CD4-positive, alpha-beta T cell treated with Interleukin-17A for 1 hour (primary cell): Measurements from ENCODE around the gene OBP2B.
"Not testable (repeated sequence)": the region's sequence is repeated elsewhere in the genome, so short reads cannot be mapped to it uniquely, and the experiment has no call there.

ENCODE experiments used
- DNase-seq: peaks from one replicate; pipeline ENCODE4 v3.0.0-alpha.2; 2020

OBP2B gene

DNA sequence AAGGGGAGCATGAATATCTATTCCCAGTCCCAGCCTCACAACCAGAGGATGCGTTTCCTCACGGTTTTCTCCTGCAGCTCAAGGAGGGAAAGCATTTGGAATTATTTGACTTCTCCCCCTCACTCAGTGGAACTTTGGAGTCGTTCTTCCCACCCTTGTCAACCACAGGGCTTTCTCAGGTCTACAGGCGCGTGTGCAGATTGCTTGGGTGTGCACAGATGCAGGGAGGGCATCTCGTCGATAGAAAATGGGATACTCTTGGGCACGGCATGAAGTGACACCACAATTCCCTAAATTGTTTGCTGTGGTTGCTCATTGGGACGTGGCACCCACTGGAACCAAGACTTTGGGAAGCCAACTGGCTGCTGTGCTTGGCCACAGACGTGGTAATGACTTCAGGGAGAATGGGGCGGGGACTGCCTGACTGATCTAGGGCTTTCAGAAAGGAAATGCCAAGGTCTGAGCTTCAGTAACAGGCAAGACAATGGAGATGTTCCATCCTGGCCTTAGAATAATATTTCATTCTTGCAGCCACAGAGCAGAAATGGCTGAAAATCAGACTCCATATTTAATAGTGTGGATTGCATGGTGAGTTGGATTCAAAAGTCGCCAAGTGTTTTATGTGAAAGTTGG is 12.2 kb upstream of the OBP2B start:
- DNase-seq: no peak

DNA sequence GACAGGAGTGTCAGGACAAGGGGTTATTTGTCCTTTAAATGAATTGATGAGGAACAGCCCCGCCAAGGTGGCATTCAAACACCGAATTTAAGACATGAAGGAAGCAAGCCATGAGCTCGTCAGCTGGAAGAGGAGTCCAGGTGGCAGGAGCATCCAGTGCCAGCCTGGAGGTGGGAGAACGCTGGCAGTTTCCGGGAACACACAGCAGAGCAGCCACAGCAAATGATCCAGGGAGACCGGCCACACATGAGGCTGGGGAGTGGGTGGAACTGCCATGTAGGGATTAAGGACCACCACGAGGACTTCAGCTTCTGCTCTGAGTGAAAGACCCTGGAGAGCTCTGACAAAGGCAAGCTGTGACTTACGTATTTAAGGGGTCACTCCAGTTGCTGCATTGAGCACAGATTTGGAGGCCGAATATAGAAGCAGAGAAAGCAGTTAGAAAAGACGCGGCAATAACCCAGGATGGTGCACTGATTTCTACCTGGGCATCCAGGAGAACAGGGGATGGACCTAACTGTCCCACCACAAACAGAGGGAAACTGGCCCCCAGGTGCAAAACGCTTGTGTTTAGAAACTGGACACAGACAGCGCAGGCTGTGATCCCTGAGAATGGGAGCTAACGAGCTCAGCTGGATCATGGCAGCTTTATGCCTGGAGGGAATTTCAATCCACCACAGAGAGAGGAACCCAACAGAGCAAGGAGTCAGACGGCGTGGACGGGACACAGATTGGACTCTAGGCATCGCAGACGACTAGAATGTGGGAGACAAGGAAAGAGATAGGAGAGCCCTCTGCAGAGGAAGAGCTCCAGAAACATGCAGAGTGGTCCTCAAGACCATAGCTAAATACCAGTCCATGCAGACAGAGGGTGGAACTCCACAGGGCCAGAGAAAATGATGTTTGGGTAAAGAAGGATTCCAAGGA is 9.3 kb upstream of the OBP2B start:
- not testable (repeated sequence) for DNase-seq

DNA sequence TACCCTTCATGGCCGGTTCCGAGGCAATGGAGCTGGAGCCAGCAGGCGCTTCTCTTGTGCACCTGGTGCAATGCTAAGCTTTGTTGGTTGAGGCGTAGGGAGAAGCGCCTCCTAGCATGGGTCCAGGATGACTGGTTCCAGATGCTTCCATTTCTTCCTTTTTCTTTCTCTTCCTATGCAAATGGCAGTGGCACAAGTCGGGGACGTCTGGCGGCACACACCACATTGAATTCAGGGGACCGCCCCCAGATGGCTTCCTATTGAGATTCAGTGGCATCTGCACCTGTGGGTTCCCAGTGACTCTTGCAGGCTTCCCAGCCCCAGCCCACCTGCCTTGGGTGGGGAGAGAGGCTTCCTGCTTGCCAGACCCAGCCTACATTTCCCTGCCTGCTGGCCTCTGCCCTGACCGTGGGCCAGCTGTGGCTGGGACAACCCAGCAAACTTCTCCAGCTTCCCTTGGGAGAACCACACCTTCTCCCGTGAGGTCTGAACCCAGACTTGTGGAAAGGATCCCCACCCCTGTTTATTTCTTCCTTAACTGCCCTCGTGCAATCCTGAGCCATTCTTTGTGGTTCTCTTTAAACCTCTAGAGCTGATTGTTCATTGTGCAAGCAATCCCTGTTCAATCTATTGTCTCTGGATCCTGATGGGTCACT is 8.4 kb upstream of the OBP2B start:
- not testable (repeated sequence) for DNase-seq

DNA sequence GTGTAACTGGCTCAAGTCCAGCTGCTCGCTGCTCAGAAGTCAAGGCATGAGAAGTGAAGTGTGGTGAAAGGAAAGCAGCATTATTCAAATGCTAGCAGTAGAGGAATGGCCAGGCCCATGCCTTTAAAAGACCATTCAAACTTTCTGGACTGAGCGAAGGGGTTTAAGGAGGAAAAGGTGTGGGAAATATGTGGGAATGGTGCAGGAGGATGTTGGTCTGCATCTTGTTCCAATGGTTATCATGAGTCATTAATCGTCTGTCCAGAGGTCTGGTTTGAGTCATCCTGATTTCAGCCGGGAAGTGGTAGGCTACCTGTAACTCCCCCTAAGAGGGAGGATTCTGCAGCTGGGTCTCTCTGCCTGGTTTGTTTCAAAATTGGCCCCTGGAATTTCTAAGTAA is 5.2 kb upstream of the OBP2B start:
- not testable (repeated sequence) for DNase-seq

DNA sequence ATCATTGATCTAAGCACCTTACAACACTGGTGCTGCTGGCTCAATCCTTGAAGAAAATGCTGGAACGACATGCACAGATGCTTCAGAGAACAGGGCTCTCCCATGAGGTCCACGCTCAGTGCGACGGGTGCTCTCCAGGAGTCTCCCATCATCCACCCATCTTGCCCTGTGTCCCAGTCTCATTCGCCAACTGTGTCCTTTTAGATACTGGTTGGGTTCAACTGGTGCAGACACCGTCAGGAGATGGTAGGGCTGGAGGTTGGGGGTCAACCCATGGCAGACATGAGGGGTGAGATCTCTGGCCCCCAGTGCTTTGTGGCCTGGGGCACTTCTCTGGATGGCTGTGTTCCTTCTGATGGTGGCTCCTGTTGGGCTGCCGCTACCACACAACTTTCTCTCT is 1.6 kb upstream of the OBP2B start:
- no peak for DNase-seq

DNA sequence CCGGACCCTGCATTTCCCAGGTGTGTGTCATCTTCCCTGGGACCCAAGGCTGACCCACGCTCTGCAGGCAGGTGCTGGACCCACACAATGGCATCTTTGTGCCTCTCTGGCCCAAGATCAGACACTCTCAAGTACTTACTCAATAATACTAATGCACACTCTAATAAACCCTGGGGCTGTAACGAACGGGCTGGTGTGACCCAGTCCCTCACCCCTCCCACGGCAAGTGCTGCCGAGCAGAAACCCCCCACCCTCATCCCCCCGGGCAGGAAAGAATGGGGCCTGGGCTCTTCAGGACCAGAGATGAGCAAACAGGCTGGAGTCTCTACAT is 1.1 kb upstream of the OBP2B start:
- DNase-seq: no peak

DNA sequence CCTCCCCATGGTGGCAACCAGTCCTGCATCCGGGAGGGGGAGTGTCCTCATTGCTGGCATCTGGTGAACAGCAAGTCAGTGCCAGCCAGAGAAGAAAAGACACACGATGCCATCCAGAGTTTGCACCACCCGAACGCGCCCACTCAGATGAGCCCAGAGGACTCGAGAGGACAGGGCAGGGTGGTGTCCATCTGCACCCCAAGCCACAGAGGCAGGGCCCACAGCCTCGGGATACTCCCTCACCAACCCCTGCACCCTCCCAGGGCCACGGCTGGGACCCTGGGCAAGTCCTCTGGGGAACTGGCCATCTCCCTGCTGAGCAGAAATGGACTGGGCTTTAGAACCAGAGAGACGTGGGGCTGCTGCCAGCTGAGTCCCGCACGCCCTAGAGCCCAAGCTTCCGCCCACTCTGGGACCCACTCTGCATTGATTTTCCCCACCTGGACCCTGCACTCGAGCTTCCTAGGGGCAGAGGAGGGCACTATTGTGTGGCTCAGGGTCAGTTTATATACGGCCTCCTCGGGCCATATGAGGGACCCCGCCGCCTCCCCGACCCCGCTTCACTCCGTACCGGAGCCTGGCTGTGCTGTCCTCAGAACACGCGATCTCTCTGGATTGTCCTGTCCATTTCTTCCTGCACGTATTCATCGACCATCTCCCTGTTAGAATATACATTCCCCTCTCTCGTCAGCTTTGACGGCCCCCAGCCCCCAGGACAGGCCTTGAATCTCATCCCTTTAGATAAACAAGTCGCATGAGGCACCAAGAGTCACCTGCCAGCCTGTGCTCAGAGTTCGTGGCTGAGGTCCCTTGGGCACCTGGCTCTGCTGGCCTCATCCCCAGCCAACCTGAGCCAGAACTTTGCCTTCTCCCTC is 514 bp upstream of the OBP2B start:
- not testable (repeated sequence) for DNase-seq

DNA sequence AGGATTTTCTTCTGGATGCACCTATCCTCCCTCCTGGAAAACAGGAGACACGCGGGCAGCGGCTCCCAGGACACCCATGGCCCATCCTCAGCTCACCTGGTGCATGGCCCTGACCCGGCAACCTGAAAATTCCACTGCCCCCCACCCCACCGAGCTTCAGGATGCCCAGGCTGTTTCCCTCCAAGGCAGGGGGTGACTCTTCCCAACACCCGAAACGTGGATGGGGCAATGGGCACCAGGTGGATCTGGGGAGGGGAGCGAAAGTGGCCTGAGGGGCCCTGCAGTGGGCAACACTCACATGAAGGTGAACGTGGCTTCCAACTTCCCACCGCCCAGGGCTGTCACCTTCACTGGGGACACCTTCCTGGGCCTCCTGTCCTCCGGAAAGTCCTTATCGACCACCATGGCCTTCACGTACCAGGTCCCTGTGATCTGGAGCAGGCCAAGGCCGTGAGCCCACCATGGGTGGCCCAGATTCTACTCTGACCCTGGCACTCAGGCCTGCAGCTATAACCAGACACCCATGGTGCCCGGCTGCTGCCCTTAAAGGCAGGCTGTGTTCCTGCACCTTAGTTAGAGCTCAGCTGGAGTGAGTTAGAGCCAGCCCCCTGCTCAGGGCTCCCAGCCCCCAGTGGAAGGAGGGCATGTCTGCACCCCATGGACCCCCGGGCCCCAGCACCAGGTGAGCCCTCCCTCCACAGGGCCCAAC is 725 bp downstream of the OBP2B start:
- DNase-seq: not testable (repeated sequence)

DNA sequence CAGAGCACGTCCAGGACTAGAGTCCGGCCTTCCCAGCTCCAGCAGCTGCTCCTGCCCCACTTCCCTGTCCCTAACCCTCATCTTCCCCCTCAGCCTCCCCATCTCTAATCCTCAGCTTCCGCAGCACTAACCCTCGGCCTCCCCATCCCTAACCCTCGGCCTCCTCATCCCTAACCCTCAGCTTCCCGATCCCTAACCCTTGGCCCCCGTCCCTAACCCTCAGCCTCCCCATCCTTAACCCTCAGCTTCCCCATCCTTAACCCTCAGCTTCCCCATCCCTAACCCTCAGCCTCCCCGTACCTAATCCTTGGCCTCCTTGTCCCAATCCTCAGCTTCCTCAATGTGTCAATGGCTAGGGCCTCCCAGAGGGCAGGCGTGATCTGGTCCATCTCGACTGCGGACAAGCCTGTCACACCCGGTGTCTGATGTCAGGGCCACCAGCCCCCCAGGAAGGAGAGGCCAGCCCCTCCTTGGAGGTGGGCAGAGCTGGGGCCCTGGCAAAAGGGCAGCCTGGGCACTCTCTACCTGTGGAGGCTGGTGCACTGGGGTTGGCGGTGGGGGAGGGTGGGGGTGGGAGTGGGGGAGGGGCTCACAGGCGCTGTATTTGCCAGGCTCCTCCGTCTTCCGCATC is 1.4 kb downstream of the OBP2B start:
- no peak for DNase-seq

DNA sequence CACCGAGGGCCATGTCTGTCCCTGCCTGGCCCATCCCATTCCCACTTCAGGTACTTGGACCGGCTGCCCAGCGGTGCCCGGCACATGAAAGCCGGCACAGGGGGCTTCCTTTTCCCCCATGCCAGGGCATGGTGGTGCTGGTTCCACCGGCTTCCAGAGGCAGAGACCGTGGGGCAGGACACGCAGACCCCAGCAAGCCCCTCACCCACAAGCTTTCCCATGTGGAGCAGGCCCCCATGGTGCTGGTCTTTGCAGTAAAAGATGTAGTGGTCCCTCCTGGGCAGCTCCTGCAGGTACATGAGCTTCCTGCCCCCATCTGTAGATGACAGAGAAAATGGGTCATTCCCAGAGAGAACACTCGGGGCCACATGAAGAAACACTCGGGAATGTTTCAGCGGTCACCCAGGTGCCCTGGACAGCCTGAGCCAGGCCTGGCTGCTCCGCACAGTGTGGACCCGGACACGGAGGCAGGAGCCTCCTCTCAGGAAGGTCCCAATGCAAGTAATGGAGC is 2.0 kb downstream of the OBP2B start:
- no peak for DNase-seq

DNA sequence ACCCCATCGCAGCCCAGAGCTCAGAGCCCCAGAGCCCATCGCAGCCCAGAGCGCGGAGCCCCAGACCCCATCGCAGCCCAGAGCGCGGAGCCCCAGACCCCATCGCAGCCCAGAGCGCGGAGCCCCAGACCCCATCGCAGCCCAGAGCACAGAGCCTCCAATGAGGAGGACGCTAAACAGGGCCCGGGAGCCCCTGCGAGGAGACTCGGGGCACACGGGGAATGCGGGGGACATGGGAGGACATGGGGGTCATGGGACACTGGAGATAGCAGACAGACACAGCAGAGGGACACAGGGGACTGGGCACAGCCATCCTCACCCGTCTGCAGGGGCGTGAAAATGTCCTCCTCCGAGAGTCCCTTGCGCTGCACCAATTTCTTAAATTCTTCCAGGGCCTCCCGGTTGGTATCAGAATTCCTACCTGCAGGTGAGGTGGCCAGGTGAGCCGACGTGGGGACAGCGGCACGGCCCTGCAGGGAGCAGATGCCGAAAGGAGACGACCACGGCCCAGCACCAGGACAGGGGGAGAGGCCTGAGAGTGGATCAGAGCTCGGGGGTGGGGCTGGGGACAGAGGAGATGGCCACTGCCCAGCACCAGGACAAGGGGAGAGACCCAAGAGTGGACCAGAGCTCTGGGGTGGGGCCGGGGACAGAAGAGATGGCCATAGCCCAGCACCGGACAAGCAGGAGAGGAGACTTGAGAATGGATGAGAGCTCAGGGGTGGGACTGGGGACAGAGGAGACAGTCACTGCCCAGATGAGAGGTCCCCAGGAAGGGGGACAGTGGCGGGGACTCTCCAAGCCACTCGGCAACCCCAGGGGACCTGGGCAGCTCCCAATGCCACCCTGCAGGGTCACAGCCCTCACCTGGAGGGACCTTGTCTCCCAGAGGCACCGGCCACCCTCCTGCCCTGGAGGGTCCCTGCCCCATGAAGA is 2.8 kb downstream of the OBP2B start:
- DNase-seq: no peak

DNA sequence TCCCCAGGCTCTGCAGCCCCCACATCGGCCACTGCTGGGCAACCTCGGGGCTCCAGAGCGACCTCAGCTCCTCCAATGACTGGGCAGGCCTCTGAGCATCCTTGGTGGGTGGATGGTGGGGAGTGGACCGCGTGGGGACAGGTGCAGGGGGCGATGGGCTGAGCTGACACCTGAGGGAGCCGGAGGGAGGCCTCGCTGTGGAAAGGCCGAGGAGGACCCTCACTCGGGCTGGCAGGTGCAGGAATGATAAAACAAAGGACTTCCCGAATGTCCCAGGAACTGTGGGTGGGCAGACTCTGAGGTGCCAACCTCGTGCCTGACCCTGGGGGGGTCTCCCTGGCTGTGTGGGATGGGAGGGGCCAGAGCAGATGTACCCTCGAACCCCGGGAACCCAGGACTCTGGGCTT is 3.6 kb downstream of the OBP2B start:
- DNase-seq: not testable (repeated sequence)

DNA sequence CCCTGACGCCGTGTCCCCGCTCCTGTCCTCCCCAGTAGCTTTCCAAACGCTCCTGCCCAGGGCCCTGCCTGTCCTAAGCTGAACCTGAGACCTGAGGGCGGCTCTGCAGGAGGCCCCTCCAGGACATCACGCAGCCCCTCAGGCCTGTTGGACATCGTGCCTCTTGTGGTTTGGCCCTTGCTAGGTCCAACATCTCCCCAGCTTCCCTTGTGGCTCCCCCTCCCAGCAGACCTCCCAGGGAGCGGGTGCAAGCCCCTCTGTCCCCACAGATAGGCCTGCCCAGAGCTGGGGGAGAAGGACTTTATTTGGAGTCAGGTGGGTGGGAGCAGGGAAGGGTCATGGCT is 4.1 kb downstream of the OBP2B start:
- DNase-seq: no peak

DNA sequence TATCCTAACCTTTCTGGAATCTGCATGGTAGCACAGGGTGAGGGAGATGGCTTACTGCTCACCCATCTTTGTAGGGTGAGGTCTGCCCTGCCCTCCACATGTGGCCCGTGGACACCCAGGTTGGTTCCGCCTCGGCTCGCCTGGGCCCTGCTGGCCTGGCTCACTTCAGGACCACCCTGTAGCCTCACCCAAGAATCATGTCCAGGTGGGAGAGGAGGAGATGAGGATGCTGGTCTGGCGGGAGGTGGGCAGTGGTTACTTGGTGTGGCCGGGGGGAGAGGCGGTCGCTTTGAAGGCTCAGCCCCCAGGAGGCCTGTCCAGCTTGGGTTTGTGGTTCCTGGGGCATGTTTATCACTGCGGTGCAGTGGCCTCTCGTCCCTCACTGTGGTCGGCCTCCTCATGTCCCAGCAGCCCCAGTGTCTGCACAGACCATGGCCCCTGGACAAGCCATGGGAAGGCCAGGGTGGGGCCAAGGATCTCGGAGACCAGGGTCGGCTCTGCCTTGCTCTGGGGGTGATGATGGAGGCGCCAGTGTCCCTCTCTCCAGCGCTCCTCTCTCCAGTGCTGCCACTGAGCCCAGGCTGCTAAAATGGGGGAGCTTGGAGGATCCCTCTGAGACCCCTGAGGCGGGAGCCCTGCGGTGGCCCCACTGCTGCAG is 4.6 kb downstream of the OBP2B start:
- DNase-seq: no peak

DNA sequence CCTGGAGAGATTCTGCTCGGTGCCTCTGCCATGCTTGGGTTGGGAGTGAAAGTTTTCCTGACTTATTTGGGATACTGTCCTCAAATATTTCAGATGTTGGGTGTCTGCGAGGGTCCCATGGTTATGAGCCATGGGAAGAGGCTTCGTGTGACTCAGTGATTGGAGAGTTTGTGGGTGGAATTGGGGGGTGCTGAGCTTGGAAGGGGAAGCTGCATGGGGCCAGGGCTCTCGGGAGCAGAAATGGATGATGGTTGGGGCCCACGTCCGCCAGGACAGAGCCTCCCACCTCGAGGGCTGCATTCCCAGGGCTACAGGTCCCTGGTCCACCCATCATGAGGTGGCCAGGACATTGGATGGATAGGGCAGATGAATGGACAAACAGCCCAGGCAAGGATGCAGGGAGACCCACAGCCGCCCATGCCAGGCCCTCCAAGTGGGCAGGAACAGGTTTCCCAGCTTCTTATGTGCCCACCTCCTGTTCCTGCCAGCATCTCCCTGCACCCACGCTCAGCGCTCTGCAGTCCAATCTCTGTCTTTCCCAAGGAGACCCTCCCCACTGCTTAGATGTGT is 5.5 kb downstream of the OBP2B start:
- DNase-seq: no peak

DNA sequence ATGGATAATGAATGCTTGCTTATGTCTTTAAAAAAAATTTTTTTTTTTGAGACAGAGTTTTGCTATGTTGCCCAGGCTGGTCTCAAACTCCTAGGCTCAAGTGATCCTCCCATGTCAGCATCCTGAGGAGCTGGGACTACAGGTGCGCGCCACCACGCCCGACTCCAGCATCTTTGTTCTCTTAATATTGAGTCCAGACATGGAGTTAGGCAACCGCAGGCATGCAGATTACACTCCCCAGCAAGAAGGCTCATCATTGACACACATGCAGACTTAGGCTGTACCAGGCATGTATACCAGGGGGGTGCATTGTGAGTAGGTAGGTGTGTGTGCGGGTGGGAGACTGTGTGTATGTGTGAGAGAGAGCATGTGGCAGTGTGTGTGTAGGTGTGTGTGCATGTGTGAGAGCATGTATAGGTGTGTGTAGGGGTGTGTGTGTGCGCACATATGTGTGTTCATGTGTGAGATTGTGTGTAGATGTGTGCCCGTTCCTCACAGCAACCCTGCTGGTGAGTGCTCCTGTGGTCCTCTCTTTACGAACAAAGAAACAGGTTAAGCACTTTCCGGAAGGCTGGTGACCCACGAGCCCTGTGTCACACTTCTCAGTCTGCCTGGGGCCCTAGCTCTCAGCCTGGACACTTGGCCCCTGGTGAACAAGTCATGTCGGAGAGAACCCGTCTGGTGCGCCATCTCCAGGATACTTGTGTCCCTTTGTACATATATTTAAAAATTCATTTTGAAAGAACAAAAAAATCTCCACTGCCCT is 6.2 kb downstream of the OBP2B start:
- DNase-seq: no peak

DNA sequence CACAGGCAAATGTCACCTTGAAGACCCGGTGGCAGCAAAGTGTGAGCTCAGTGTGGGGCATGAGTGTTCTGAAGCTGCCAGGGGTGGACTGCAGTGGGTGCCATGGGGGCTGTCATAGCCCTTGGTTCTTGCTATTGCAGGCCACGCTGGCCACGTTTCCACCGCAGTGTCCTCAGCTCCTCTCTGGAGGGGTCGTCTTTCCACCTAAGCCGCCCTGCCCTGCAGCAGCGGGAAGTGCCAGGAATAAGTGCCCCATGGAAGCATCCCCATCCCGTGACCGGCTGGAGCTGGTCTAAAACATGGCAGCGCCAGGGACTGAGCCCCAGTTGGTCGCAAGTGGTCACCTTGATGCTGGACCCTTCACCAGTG is 6.9 kb downstream of the OBP2B start:
- DNase-seq: no peak

DNA sequence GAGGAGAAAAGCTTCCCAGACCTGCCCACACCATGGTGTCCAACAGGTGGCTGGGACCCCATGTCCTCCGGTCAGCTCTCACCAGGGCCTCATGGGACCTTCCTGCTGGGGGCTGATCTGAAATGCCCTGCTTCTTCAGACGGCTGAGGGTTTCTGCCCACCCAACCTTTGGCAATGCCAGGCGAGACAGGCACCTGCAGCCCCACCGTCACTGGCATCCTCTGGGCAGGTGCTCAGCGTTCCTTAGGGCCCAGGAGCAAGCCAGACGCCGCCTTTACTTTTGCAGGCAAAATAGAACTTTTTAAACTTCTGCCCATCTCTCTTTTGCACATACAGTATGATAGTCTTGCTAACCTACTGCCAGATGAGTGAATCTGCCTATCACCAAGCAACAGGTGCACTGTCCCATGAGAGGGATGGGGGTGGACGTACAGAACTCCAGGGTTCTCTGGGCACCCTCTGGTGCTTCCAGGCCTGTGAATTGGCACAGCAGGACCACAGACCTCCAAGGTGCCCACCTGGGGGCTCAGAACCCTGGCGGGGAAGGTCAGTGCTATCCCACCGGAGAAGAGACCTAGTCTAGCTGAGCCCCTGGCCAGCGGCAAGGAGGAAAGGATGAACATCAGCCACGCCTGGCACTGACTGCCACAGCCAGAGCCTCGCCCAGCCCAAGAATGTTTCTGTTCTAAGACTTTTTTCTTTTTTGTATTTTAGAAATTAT is 7.5 kb downstream of the OBP2B start:
- no peak for DNase-seq
